ENCODE data around the gene HBB. TPM values are rescaled to one million over a fixed set of nuclear protein-coding genes. Genes with fewer than 3 reads are reported as not detected.

HBB gene
- total RNA-seq (ENCODE audit: low replicate concordance), result not detected in 2 replicates
- long read RNA-seq, result 0 reads

DNA sequence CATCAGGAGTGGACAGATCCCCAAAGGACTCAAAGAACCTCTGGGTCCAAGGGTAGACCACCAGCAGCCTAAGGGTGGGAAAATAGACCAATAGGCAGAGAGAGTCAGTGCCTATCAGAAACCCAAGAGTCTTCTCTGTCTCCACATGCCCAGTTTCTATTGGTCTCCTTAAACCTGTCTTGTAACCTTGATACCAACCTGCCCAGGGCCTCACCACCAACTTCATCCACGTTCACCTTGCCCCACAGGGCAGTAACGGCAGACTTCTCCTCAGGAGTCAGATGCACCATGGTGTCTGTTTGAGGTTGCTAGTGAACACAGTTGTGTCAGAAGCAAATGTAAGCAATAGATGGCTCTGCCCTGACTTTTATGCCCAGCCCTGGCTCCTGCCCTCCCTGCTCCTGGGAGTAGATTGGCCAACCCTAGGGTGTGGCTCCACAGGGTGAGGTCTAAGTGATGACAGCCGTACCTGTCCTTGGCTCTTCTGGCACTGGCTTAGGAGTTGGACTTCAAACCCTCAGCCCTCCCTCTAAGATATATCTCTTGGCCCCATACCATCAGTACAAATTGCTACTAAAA lies at the start of gene HBB:
Gene HBB (minus strand): TSS at position 340 of the 579 bp plus-strand sequence. CDS start 50 bp downstream, at position 290.
- no peak for DNase-seq (ENCODE audit: extremely low spot score, unreplicated experiment)
- H3K27ac Mint-ChIP-seq, result no peak within 1 kb of the TSS
- no peaks in the 10 kb centered on the region for H3K27me3 Mint-ChIP-seq
- H3K36me3 Mint-ChIP-seq, result no peaks in the 10 kb centered on the region
- TF ChIP-seq, protein P1, sequence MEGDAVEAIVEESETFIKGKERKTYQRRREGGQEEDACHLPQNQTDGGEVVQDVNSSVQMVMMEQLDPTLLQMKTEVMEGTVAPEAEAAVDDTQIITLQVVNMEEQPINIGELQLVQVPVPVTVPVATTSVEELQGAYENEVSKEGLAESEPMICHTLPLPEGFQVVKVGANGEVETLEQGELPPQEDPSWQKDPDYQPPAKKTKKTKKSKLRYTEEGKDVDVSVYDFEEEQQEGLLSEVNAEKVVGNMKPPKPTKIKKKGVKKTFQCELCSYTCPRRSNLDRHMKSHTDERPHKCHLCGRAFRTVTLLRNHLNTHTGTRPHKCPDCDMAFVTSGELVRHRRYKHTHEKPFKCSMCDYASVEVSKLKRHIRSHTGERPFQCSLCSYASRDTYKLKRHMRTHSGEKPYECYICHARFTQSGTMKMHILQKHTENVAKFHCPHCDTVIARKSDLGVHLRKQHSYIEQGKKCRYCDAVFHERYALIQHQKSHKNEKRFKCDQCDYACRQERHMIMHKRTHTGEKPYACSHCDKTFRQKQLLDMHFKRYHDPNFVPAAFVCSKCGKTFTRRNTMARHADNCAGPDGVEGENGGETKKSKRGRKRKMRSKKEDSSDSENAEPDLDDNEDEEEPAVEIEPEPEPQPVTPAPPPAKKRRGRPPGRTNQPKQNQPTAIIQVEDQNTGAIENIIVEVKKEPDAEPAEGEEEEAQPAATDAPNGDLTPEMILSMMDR (conservative IDR thresholded peaks at IDR 0.05), result no peak
- no peaks in the 10 kb centered on the region for H3K4me1 Mint-ChIP-seq (ENCODE audit: unreplicated experiment)
- no peak within 1 kb of the TSS for H3K4me3 Mint-ChIP-seq
- no peaks in the 10 kb centered on the region for H3K9me3 Mint-ChIP-seq

DNA sequence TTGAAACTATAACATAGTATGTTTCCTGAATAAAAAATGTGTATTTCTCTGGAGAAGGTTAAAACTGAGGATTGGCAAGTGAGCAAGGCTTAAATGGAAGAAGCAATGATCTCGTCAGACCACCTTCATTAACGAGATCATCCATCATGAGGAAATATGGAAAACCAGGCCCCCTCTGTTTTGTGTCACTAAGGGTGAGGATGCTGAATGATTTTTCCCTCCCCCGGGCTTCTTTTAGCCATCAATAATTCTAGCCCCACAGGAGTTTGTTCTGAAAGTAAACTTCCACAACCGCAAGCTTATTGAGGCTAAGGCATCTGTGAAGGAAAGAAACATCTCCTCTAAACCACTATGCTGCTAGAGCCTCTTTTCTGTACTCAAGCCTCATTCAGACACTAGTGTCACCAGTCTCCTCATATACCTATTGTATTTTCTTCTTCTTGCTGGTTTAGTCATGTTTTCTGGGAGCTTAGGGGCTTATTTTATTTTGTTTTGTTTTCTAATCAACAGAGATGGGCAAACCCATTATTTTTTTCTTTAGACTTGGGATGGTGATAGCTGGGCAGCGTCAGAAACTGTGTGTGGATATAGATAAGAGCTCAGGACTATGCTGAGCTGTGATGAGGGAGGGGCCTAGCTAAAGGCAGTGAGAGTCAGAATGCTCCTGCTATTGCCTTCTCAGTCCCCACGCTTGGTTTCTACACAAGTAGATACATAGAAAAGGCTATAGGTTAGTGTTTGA lies 48.7 kb upstream of the HBB start:
- H3K27ac Mint-ChIP-seq, result no peak overlapping the region
- no peaks in the 10 kb centered on the region for H3K4me1 Mint-ChIP-seq (ENCODE audit: unreplicated experiment)
- H3K36me3 Mint-ChIP-seq, result no peaks in the 10 kb centered on the region

DNA sequence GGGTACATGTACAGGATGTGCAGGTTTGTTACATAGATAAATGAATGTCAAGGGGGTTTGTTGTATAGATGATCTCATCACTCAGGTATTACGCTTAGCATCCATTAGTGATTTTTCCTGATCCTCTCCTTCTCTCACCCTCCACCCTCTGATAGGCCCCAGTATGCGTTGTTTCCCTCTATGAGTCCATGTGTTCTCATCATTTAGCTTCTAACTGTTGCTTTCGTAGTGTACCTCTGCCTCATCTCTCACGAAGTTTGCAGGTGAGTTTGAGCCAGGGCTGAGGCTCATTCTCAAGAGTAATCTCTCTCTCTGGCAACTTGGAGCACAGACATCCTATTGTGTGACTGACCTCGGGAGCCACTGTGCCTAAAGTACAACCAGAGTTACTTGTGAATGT lies 47.5 kb upstream of the HBB start:
- no peak overlapping the region for H3K4me3 Mint-ChIP-seq
- H3K27me3 Mint-ChIP-seq, result no peaks in the 10 kb centered on the region
- DNase-seq (ENCODE audit: extremely low spot score, unreplicated experiment), result no peak
- H3K4me1 Mint-ChIP-seq (ENCODE audit: unreplicated experiment), result no peaks in the 10 kb centered on the region
- no peaks in the 10 kb centered on the region for H3K9me3 Mint-ChIP-seq
- H3K36me3 Mint-ChIP-seq, result no peaks in the 10 kb centered on the region
- TF ChIP-seq, protein P1 (conservative IDR thresholded peaks at IDR 0.05), result no peak
- H3K27ac Mint-ChIP-seq, result no peak overlapping the region

More for the DNA sequence above, 48.7 kb upstream of the HBB start:
- Mint-ChIP-seq H3K9me3 (no peaks in the 10 kb centered on the region), H3K4me3 (no peak overlapping the region), H3K27me3 (no peaks in the 10 kb centered on the region)
- no peak for DNase-seq (ENCODE audit: extremely low spot score, unreplicated experiment)
- TF ChIP-seq, protein P1 (conservative IDR thresholded peaks at IDR 0.05), result no peak

DNA sequence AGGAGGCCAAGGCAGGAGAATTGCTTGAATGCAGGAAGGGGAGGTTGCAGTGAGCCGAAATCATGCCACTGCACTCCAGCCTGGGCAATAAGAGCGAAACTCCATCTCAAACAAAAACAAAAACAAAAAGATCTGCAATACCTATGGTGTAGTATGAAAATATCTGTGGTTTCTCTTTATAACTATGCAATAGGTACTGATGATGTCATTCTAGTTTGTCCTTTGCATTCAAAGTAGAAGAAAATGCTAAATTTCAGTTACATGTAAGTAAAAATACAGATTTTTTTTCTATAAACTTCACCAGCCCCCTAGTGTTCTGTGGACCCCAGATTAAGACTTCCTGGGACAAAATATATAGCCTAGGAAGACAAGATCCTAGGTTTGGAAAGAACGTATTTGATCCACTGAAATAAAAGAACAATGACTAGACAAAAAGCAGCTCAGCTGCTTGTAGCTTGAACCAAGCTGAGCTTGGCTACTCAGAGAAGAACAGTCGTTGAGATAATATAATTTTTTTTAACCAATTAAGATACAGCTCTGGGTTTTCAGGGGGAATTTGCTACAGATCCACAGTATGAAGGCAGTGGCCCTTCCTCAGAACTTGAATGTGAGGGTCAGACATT lies 45.6 kb upstream of the HBB start:
- TF ChIP-seq, protein P1 (conservative IDR thresholded peaks at IDR 0.05), result no peak
- H3K27ac Mint-ChIP-seq, result no peak overlapping the region
- H3K9me3 Mint-ChIP-seq, result no peaks in the 10 kb centered on the region
- H3K4me3 Mint-ChIP-seq, result no peak overlapping the region
- H3K4me1 Mint-ChIP-seq (ENCODE audit: unreplicated experiment), result no peaks in the 10 kb centered on the region
- DNase-seq (ENCODE audit: extremely low spot score, unreplicated experiment), result no peak
- no peaks in the 10 kb centered on the region for H3K36me3 Mint-ChIP-seq
- no peaks in the 10 kb centered on the region for H3K27me3 Mint-ChIP-seq

DNA sequence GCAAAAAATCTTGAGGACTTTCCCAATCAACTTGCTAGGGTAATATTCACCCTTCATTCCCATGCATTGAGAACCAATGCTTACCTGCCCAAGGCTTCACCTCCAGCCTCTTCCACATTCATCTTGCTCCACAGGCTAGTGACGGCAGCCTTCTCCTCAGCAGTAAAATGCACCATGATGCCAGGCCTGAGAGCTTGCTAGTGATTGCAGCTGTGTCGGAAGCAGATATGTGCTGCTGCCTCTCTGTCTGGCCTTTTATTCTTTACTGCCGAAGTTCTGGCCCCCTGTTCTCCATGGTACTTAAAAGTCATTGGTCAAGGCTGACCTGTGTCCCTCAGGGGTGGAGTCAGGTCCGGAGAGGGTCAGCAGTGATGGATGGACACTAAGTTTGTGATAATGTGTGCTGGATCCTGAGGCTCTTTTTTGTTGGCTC lies 42.9 kb upstream of the HBB start, which contains the start of gene HBE1:
Gene HBE1 (minus strand): TSS at position 231 of the 433 bp plus-strand sequence. CDS start 55 bp downstream, at position 176.
- Mint-ChIP-seq H3K4me3 (no peak within 1 kb of the TSS), H3K27me3 (peaks cover 4% of the 10 kb centered on the region), H3K27ac (no peak within 1 kb of the TSS), H3K4me1 (ENCODE audit: unreplicated experiment) (no peaks in the 10 kb centered on the region), H3K9me3 (no peaks in the 10 kb centered on the region), H3K36me3 (no peaks in the 10 kb centered on the region)
- DNase-seq (ENCODE audit: extremely low spot score, unreplicated experiment), result no peak
- TF ChIP-seq, protein P1 (conservative IDR thresholded peaks at IDR 0.05), result no peak

All from type B pancreatic cell (in vitro differentiated cells).